Right lobe of liver (tissue), 6 donors: ENCODE measurements around the gene FNDC8. TPM values are rescaled to one million over a fixed set of nuclear protein-coding genes. Genes with fewer than 3 reads are reported as not detected.
"Not testable (repeated sequence)": the region's sequence is repeated elsewhere in the genome, so short reads cannot be mapped to it uniquely, and the experiment has no call there.

Experiments used
- ATAC-seq, 4 donors: fragments of 200-7000 bp; cut with Tn5 transposase; one replicate each; pipeline ENCODE4 v1.9.1; 2020; ENCODE audit warnings: mild to moderate bottlenecking in 4 of 4, moderate library complexity in 4 of 4
- DNase-seq, 3 donors: peaks; one replicate each; pipeline ENCODE4 v3.0.0-alpha.2; 2020
- H3K27ac ChIP-seq, 3 donors: fragments of 200-600 bp; one replicate each; pipeline ENCODE4 v1.8.0; 2022
- H3K27me3 ChIP-seq, 2 donors: fragments of 200-600 bp; one replicate each; pipeline ENCODE4 v1.8.0; 2022
- H3K36me3 ChIP-seq, 4 donors: fragments of 200-600 bp; sonication (generic) in 1 of 4; one replicate each; pipeline versions ENCODE4 v1.5.1 to v1.8.0; 2017 to 2022; ENCODE audit warnings: control low read depth in 1 of 4
- H3K4me1 ChIP-seq, 4 donors: fragments of 200-600 bp; sonication (generic) in 1 of 4; one replicate each; pipeline versions ENCODE4 v1.5.1 to v1.8.0; 2017 to 2022; ENCODE audit warnings: control low read depth in 1 of 4
- H3K4me3 ChIP-seq, 3 donors: fragments of 200-600 bp; one replicate each; pipeline ENCODE4 v1.8.0; 2022
- H3K9me3 ChIP-seq, 4 donors: fragments of 200-600 bp; sonication (generic) in 1 of 4; one replicate each; pipeline versions ENCODE4 v1.5.1 to v1.8.0; 2017 to 2022; ENCODE audit warnings: control low read depth in 1 of 4
- CTCF ChIP-seq, 4 donors: fragments of 200-600 bp in 3 of 4; fragments of 450-650 bp in 1 of 4; IDR thresholded peaks; one replicate each; pipeline versions ENCODE4 v1.5.1 to v1.8.0; 2016 to 2022; ENCODE audit warnings: antibody characterized with exemption in 4 of 4, mild to moderate bottlenecking in 2 of 4
- POLR2A ChIP-seq: fragments of 450-650 bp; IDR thresholded peaks from one replicate; pipeline ENCODE4 v1.6.1; 2017; ENCODE audit warnings: antibody characterized with exemption, mild to moderate bottlenecking
- WGBS: methylation state at CpG from one replicate; pipeline ENCODE4 v1.1.6; 2018; ENCODE audit warnings: low coverage, low lambda C conversion rate; ENCODE audit not compliant: insufficient coverage; ENCODE audit errors: missing lambda C conversion rate; 5-methylcytosine and 5-hydroxymethylcytosine counted together
- intact Hi-C, 2 donors: fragments of 100-400 bp; cut with DNase I; formaldehyde crosslinking; loops; one replicate each; pipeline versions ENCODE4 v1.11.2 to v1.14.1; 2022
- total RNA-seq, 6 experiments: library from RNA; depleted of rRNA in 2 of 6; stranded (reverse); fragments of >200 nt in 2 of 6; fragmentation: NEBNext Ultra II Directional in 3 of 6; extraction: Animal tissue kit (Norgen Biotek cat#: 25700) in 3 of 6; gene quantifications; one replicate each; pipeline versions ENCODE4 v1.1.0 to v1.2.4, GENCODE V29; 2016 to 2023
- donor health status: DM: no; HTN: yes; CAD: no.
- donor health status: DM: no; HTN: no; CAD: no.
- donor health status: DM: no; HTN: no; CAD: no.
- donor health status: DM: no; HTN: yes; CAD: no.
- donor health status: DM: no; HTN: yes; CAD: no.

FNDC8 gene
- total RNA-seq, 6 experiments from 2014 or later: not detected

GRCh38 chr17:35101036-35101435 lies 20.4 kb upstream of the FNDC8 start:
- TF ChIP-seq POLR2A (no peak), CTCF (IDR thresholded peaks at IDR 0.05) (no peak)
- intact Hi-C loops: no loop called here
- DNase-seq: no peak

GRCh38 chr17:35101725-35102124 lies 19.7 kb upstream of the FNDC8 start:
- no peaks in the 10 kb centered on the region for H3K4me1 ChIP-seq
- intact Hi-C loops: no loop called here
- ATAC-seq (no peak), DNase-seq (no peak)
- H3K36me3 ChIP-seq: peaks cover 0 to 10% (median 2%) of the 10 kb centered on the region in 4 donors
- H3K27me3 ChIP-seq: no peaks in the 10 kb centered on the region
- H3K27ac ChIP-seq: no peak overlapping the region
- H3K4me3 ChIP-seq: no peak overlapping the region
- TF ChIP-seq POLR2A (no peak), CTCF (IDR thresholded peaks at IDR 0.05) (no peak)
- WGBS: 69% methylated on average over 2 of the region's 2 CpGs
- H3K9me3 ChIP-seq: no peaks in the 10 kb centered on the region

More at GRCh38 chr17:35101036-35101435, 20.4 kb upstream of the FNDC8 start:
- H3K27ac ChIP-seq: no peak overlapping the region
- WGBS: 91% methylated on average over 4 of the region's 14 CpGs
- H3K4me1 ChIP-seq: no peaks in the 10 kb centered on the region
- peaks cover 0 to 10% (median 2%) of the 10 kb centered on the region in 4 donors for H3K36me3 ChIP-seq
- no peaks in the 10 kb centered on the region for H3K9me3 ChIP-seq
- no peak for ATAC-seq
- no peaks in the 10 kb centered on the region for H3K27me3 ChIP-seq
- H3K4me3 ChIP-seq: no peak overlapping the region

- Histone ChIP-seq H3K4me3 (no peak overlapping the region), H3K36me3 (peaks cover 0 to 10% (median 2%) of the 10 kb centered on the region in 4 donors), H3K27ac (no peak overlapping the region), H3K9me3 (no peaks in the 10 kb centered on the region), H3K27me3 (no peaks in the 10 kb centered on the region), H3K4me1 (no peaks in the 10 kb centered on the region)
- WGBS: no CpG with 5 or more reads among the region's 5 CpGs
- ATAC-seq (no peak), DNase-seq (no peak)
- intact Hi-C loops: no loop called here
- TF ChIP-seq POLR2A: no peak
- no peak for TF ChIP-seq CTCF (IDR thresholded peaks at IDR 0.05)
These were observed 18.1 kb upstream of the FNDC8 start for GRCh38 chr17:35103271-35103670.

- peaks cover 0 to 10% (median 2%) of the 10 kb centered on the region in 4 donors for H3K36me3 ChIP-seq
- no peaks in the 10 kb centered on the region for H3K4me1 ChIP-seq
- no peaks in the 10 kb centered on the region for H3K9me3 ChIP-seq
- no peak overlapping the region for H3K4me3 ChIP-seq
- no peak for DNase-seq
- H3K27me3 ChIP-seq: no peaks in the 10 kb centered on the region
- no peak overlapping the region for H3K27ac ChIP-seq
- intact Hi-C loops: no loop called here
- ATAC-seq: no peak
- WGBS: 100% methylated on average over 4 of the region's 5 CpGs
- TF ChIP-seq POLR2A: no peak
- no peak for TF ChIP-seq CTCF (IDR thresholded peaks at IDR 0.05)
These were observed 16.5 kb upstream of the FNDC8 start for GRCh38 chr17:35104844-35105450.

GRCh38 chr17:35110791-35111190 lies 10.6 kb upstream of the FNDC8 start:
- 100% methylated on average over 3 of the region's 17 CpGs for WGBS
- not testable (repeated sequence) for H3K4me3 ChIP-seq, DNase-seq, H3K36me3 ChIP-seq, ATAC-seq, H3K4me1 ChIP-seq, H3K27me3 ChIP-seq, H3K27ac ChIP-seq, H3K9me3 ChIP-seq
- intact Hi-C loops: loop anchor here in 1 of 2 donors (10.0 kb wide), 1 partner anchor 116 kb away; no protein-coding TSS in a partner anchor
